ENCODE measurements around the gene BRWD1.

DNA sequence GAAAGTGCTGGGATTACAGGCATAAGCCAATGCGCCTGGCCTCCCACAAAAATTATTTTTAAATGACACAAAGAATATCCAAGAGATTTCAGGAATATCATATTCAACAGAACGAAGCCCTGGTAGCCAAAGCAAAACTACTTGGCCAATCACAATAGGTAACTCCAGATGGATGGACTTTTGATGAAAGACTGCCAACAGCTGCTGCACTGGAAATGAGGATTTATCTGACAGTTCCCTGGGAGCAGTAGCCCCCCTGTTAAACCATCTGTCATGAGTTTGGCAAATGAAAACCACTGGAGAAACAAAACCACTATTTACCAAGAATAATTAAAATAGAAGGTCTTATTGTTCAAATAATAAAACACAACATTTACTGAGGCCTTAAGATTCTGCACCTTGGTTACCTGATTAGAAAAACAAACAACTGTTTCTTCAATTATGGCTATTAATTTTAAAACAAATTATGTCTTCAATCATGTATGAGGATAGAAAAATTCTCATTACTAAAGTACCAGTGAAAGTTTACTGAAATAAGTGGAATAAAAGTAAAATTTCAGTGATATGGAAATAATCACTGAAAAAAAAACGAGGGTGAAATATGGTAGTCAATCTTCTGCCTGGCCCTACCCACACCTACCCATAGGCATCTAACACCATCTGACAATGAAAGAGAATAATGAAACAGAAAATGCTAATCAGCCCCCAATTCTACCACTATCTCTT is 95.9 kb downstream of the BRWD1 start:
- TF ChIP-seq SUZ12 (IDR thresholded peaks at IDR 0.05; ENCODE audit: extremely low read depth, insufficient read depth, insufficient read length), result no peak
- no peak for TF ChIP-seq YY1 (IDR thresholded peaks at IDR 0.05; ENCODE audit: insufficient read depth, insufficient read length)

Data from NT2/D1 (cell line).